ENCODE measurements around the gene KIF24. TPM values are rescaled to one million over a fixed set of nuclear protein-coding genes. Genes with fewer than 3 reads are reported as not detected.
"Not testable (repeated sequence)": the region's sequence is repeated elsewhere in the genome, so short reads cannot be mapped to it uniquely, and the experiment has no call there.

The KIF24 gene
- total RNA-seq, 2 experiments from 2014 or later: 6.6 to 7.5 TPM

- no peaks in the 10 kb centered on the region for H3K27me3 Mint-ChIP-seq
- H3K27ac Mint-ChIP-seq: no peak overlapping the region
- DNase-seq (no peak), ATAC-seq (ENCODE audit: low read depth) (no peak)
- POLR2A ChIA-PET: interaction anchor here (1.5 to 2.6 kb wide), 3 partner anchors 45 to 48 kb away, joined by 5 to 19 read pairs (median 6); partner anchors contain the start of gene MYORG
- peaks cover 21% of the 10 kb centered on the region for H3K4me1 Mint-ChIP-seq
- H3K36me3 Mint-ChIP-seq: peaks cover 3% of the 10 kb centered on the region
- H3K4me3 Mint-ChIP-seq: no peak overlapping the region
- no peaks in the 10 kb centered on the region for H3K9me3 Mint-ChIP-seq
Measured at GRCh38 chr9:34332076-34332964, 3.3 kb upstream of the KIF24 start.

- H3K4me3 Mint-ChIP-seq: no peak overlapping the region
- no peak for ATAC-seq (ENCODE audit: low read depth)
- DNase-seq: no peak
- no peaks in the 10 kb centered on the region for H3K9me3 Mint-ChIP-seq
- H3K27me3 Mint-ChIP-seq: no peaks in the 10 kb centered on the region
- H3K36me3 Mint-ChIP-seq: peaks cover 1% of the 10 kb centered on the region
- peaks cover 26% of the 10 kb centered on the region for H3K4me1 Mint-ChIP-seq
- H3K27ac Mint-ChIP-seq: no peak overlapping the region
- POLR2A ChIA-PET: interaction anchor here (1.1 to 2.6 kb wide), 2 partner anchors 46 to 48 kb away, joined by 4 to 19 read pairs; partner anchors contain the start of gene MYORG
Measured at GRCh38 chr9:34331196-34331595, 2.1 kb upstream of the KIF24 start.

- H3K4me1 Mint-ChIP-seq: peaks cover 25% of the 10 kb centered on the region
- H3K4me3 Mint-ChIP-seq: peak overlapping the region; percentile 97
- H3K27me3 Mint-ChIP-seq: no peaks in the 10 kb centered on the region
- ATAC-seq (ENCODE audit: low read depth): no peak
- POLR2A ChIA-PET: interaction anchor here (0.6 to 1.7 kb wide), 6 partner anchors 48 to 1877 kb away, joined by 3 to 8 read pairs (median 5); partner anchors contain the start of genes MYORG, UBAP1 and UBAP2
- no peaks in the 10 kb centered on the region for H3K9me3 Mint-ChIP-seq
- no peak for DNase-seq
- no peaks in the 10 kb centered on the region for H3K36me3 Mint-ChIP-seq
- peak overlapping the region; percentile 98 for H3K27ac Mint-ChIP-seq
Measured at GRCh38 chr9:34328500-34328986, 525 bp downstream of the KIF24 start.

GRCh38 chr9:34326690-34327089, 2.4 kb downstream of the KIF24 start:
- no peaks in the 10 kb centered on the region for H3K36me3 Mint-ChIP-seq
- POLR2A ChIA-PET: no interaction called here
- no peaks in the 10 kb centered on the region for H3K27me3 Mint-ChIP-seq
- H3K27ac Mint-ChIP-seq: no peak overlapping the region
- DNase-seq (no peak), ATAC-seq (ENCODE audit: low read depth) (no peak)
- no peaks in the 10 kb centered on the region for H3K9me3 Mint-ChIP-seq
- H3K4me3 Mint-ChIP-seq: no peak overlapping the region
- peaks cover 17% of the 10 kb centered on the region for H3K4me1 Mint-ChIP-seq

- H3K27ac Mint-ChIP-seq: no peak overlapping the region
- H3K36me3 Mint-ChIP-seq: peaks cover 3% of the 10 kb centered on the region
- no peak overlapping the region for H3K4me3 Mint-ChIP-seq
- H3K27me3 Mint-ChIP-seq: no peaks in the 10 kb centered on the region
- peaks cover 12% of the 10 kb centered on the region for H3K4me1 Mint-ChIP-seq
- POLR2A ChIA-PET: no interaction called here
- no peaks in the 10 kb centered on the region for H3K9me3 Mint-ChIP-seq
- no peak for ATAC-seq (ENCODE audit: low read depth)
- DNase-seq: no peak
Measured at GRCh38 chr9:34322899-34323591, 6.0 kb downstream of the KIF24 start.

- H3K4me3 Mint-ChIP-seq: no peak overlapping the region
- no peak overlapping the region for H3K27ac Mint-ChIP-seq
- ATAC-seq (ENCODE audit: low read depth) (no peak), DNase-seq (no peak)
- H3K9me3 Mint-ChIP-seq: no peaks in the 10 kb centered on the region
- peaks cover 5% of the 10 kb centered on the region for H3K4me1 Mint-ChIP-seq
- POLR2A ChIA-PET: interaction anchor here (0.7 kb wide), 1 partner anchor 1435 kb away, joined by 4 read pairs; no protein-coding TSS in a partner anchor
- H3K27me3 Mint-ChIP-seq: no peaks in the 10 kb centered on the region
- peaks cover 4% of the 10 kb centered on the region for H3K36me3 Mint-ChIP-seq
Measured at GRCh38 chr9:34321451-34321850, 7.6 kb downstream of the KIF24 start.

- ATAC-seq (ENCODE audit: low read depth) (no peak), DNase-seq (no peak)
- H3K36me3 Mint-ChIP-seq: peaks cover 4% of the 10 kb centered on the region
- H3K27me3 Mint-ChIP-seq: no peaks in the 10 kb centered on the region
- POLR2A ChIA-PET: no interaction called here
- H3K4me1 Mint-ChIP-seq: peaks cover 4% of the 10 kb centered on the region
- no peak overlapping the region for H3K27ac Mint-ChIP-seq
- H3K9me3 Mint-ChIP-seq: no peaks in the 10 kb centered on the region
- H3K4me3 Mint-ChIP-seq: no peak overlapping the region
Measured at GRCh38 chr9:34318163-34318790, 10.8 kb downstream of the KIF24 start.

- Mint-ChIP-seq H3K27ac (no peak overlapping the region), H3K4me3 (no peak overlapping the region), H3K27me3 (no peaks in the 10 kb centered on the region), H3K4me1 (peaks cover 4% of the 10 kb centered on the region), H3K9me3 (no peaks in the 10 kb centered on the region), H3K36me3 (peaks cover 4% of the 10 kb centered on the region)
- POLR2A ChIA-PET: no interaction called here
- DNase-seq: no peak
- ATAC-seq (ENCODE audit: low read depth): no peak
Measured at GRCh38 chr9:34317436-34317835, 11.6 kb downstream of the KIF24 start.

GRCh38 chr9:34311499-34312185, 17.4 kb downstream of the KIF24 start:
- POLR2A ChIA-PET: no interaction called here
- Mint-ChIP-seq H3K4me1 (no peaks in the 10 kb centered on the region), H3K36me3 (no peaks in the 10 kb centered on the region), H3K27ac (no peak overlapping the region), H3K27me3 (no peaks in the 10 kb centered on the region), H3K4me3 (no peak overlapping the region), H3K9me3 (no peaks in the 10 kb centered on the region)
- ATAC-seq (ENCODE audit: low read depth): no peak
- DNase-seq: no peak

- ATAC-seq (ENCODE audit: low read depth) (no peak), DNase-seq (no peak)
- no peaks in the 10 kb centered on the region for H3K27me3 Mint-ChIP-seq
- H3K27ac Mint-ChIP-seq: no peak overlapping the region
- H3K4me3 Mint-ChIP-seq: no peak overlapping the region
- POLR2A ChIA-PET: no interaction called here
- H3K36me3 Mint-ChIP-seq: no peaks in the 10 kb centered on the region
- no peaks in the 10 kb centered on the region for H3K4me1 Mint-ChIP-seq
- H3K9me3 Mint-ChIP-seq: no peaks in the 10 kb centered on the region
Measured at GRCh38 chr9:34310215-34310614, 18.9 kb downstream of the KIF24 start.

- H3K36me3 Mint-ChIP-seq; H3K9me3 Mint-ChIP-seq; ATAC-seq (ENCODE audit: low read depth); H3K27me3 Mint-ChIP-seq; H3K4me1 Mint-ChIP-seq; H3K27ac Mint-ChIP-seq; H3K4me3 Mint-ChIP-seq; DNase-seq; POLR2A ChIA-PET: not testable (repeated sequence)
Measured at GRCh38 chr9:34308316-34308715, 20.8 kb downstream of the KIF24 start.

GRCh38 chr9:34301064-34301463, 28.0 kb downstream of the KIF24 start:
- POLR2A ChIA-PET: interaction anchor here (0.7 kb wide), 1 partner anchor 10 kb away, joined by 6 read pairs; no protein-coding TSS in a partner anchor
- not testable (repeated sequence) for H3K27me3 Mint-ChIP-seq; H3K27ac Mint-ChIP-seq; H3K9me3 Mint-ChIP-seq; H3K36me3 Mint-ChIP-seq; H3K4me1 Mint-ChIP-seq; DNase-seq; ATAC-seq (ENCODE audit: low read depth); H3K4me3 Mint-ChIP-seq

- Mint-ChIP-seq H3K27me3 (no peaks in the 10 kb centered on the region), H3K9me3 (no peaks in the 10 kb centered on the region), H3K27ac (no peak overlapping the region), H3K4me3 (no peak overlapping the region), H3K4me1 (peaks cover 2% of the 10 kb centered on the region), H3K36me3 (peaks cover 4% of the 10 kb centered on the region)
- DNase-seq: no peak
- POLR2A ChIA-PET: no interaction called here
- ATAC-seq (ENCODE audit: low read depth): no peak
Measured at GRCh38 chr9:34292552-34292951, 36.5 kb downstream of the KIF24 start.

Data from activated naive CD8-positive, alpha-beta T cell treated with anti-CD3 and anti-CD28 coated beads, Interleukin-2, amount 10 ng/mL, durations not matched to agents 7 days and 5 days (primary cell).